ENCODE results near the gene SLC22A31. TPM values are rescaled to one million over a fixed set of nuclear protein-coding genes. Genes with fewer than 3 reads are reported as not detected.
"Not testable (repeated sequence)": the region's sequence is repeated elsewhere in the genome, so short reads cannot be mapped to it uniquely, and the experiment has no call there.

Gene SLC22A31
- total and polyA plus RNA-seq, 2 donors (not counting 3 experiments of a cell fraction or from before 2014, with no cell fraction given): 1.0 TPM; not detected in 1

DNA sequence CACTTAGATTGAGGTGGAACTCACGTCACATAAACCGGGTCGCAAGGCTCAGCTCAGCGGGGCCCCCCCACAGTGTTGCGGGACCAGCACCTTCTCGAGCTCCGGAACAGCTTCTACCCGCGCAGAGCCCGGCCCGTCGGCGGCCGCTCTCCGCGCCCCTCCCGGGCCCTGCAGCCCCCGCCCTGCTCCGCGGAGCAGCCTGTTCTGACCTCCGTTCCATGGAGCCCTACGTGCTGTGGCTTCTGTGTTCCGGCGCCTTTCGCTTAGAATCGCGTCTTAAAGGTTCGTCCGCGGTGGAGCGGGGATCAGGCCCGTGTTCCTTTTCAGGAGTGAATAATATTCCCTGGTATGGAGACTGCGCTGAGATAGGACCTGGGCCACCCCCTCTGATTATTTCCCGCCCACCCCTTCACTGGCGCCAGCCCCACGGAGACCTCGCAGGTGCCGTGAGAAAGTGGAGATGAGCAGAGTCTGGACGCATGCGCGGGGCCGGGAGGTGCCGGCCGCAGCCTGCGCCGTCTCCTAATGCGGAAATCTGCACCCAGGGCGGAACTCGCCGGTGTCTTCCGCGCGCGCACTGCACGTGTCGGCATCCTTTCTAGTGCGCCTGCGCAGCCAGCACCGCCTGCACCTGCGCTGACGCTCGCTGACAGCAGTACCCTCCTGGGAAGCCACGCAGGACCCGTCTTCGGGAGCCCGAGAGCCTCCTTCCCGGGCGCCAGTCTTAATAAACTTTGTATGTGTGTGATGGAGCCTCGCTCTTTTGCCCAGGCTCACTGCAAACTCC, 48.1 kb upstream of the SLC22A31 start:
- H3K9me3 ChIP-seq (replicated peaks; ENCODE audit: control insufficient read depth, insufficient read depth, low read length): no peaks in the 10 kb centered on the region
- no peaks in the 10 kb centered on the region for H4K20me1 ChIP-seq (replicated peaks; ENCODE audit: control insufficient read depth, extremely low read depth, insufficient read depth, low read length)
- CTCF ChIA-PET: interaction anchor here (1.2 to 1.3 kb wide), 2 partner anchors 31 to 260 kb away, joined by 3 read pairs; partner anchors contain the start of genes SPG7 and ZNF778
- no peak overlapping the region for H3K27ac ChIP-seq (ENCODE audit: insufficient read depth, low read depth, low read length)
- dilution Hi-C loops (cut with MboI; ENCODE audit: extremely low pct_ligation_motif_present, low sequenced_read_pairs) (no loop called here), intact Hi-C loops (cut with micrococcal nuclease) (no loop called here)
- peak overlapping the region; percentile 68 for H2AFZ ChIP-seq (ENCODE audit: low read depth, low read length)
- H3K79me2 ChIP-seq (ENCODE audit: control insufficient read depth, insufficient read depth, low read length): no peaks in the 10 kb centered on the region
- no peak for TF ChIP-seq POLR2AphosphoS5 (IDR thresholded peaks at IDR 0.05; ENCODE audit: insufficient read depth, low read depth, low read length)
- no peak for TF ChIP-seq MAX (IDR thresholded peaks at IDR 0.05; ENCODE audit: insufficient read depth, insufficient read length)
- no peak for TF ChIP-seq CTCF (IDR thresholded peaks at IDR 0.05; ENCODE audit: extremely low read depth in 1 of 2, insufficient read depth in 1 of 2, low read depth in 1 of 2, low read length in 2 of 2)
- TF ChIP-seq FOS (IDR thresholded peaks at IDR 0.05; ENCODE audit: borderline replicate concordance, insufficient read depth, low read length): no peak
- TF ChIP-seq POLR2A (IDR thresholded peaks at IDR 0.05; ENCODE audit: low read depth, low read length): no peak
- TF ChIP-seq JUN (IDR thresholded peaks at IDR 0.05; ENCODE audit: borderline replicate concordance, insufficient read depth, insufficient read length, low read depth): no peak
- TF ChIP-seq MYC (IDR thresholded peaks at IDR 0.05; ENCODE audit: low read depth, low read length): no peak
- TF ChIP-seq GATA2 (IDR thresholded peaks at IDR 0.05; ENCODE audit: insufficient read depth, insufficient read length, low read depth, low read length): no peak
- no peak for TF ChIP-seq EZH2 (IDR thresholded peaks at IDR 0.05; ENCODE audit: borderline replicate concordance, low read depth, low read length, severe bottlenecking)
- DNase-seq (ENCODE audit: low read depth, low spot score) (no peak), FAIRE-seq (no peak)
- no peaks in the 10 kb centered on the region for H3K9me1 ChIP-seq (replicated peaks; ENCODE audit: control insufficient read depth, extremely low read depth, insufficient read depth, low read length)
- H3K36me3 ChIP-seq (ENCODE audit: control insufficient read depth in 2 of 2, extremely low read depth in 1 of 2, insufficient read depth in 2 of 2, low read length in 2 of 2): no peaks in the 10 kb centered on the region
- no peak overlapping the region for H3K4me3 ChIP-seq (replicated peaks in 1 of 3; ENCODE audit: insufficient read depth in 1 of 3, low read depth in 1 of 3, low read length in 3 of 3)
- BruUV-seq (replicated peaks): no TSS peak
- no peak overlapping the region for H3K9ac ChIP-seq (replicated peaks; ENCODE audit: extremely low read depth, insufficient read depth, low read length)
- POLR2A ChIA-PET: no interaction called here
- H3K4me1 ChIP-seq (ENCODE audit: control insufficient read depth, extremely low read depth, insufficient read depth, low read length): no peaks in the 10 kb centered on the region
- H3K27me3 ChIP-seq (ENCODE audit: control insufficient read depth in 2 of 2, insufficient read depth in 2 of 2, low read length in 2 of 2): no peaks in the 10 kb centered on the region
- H3K4me2 ChIP-seq (ENCODE audit: insufficient read depth, low read length): no peak overlapping the region

DNA sequence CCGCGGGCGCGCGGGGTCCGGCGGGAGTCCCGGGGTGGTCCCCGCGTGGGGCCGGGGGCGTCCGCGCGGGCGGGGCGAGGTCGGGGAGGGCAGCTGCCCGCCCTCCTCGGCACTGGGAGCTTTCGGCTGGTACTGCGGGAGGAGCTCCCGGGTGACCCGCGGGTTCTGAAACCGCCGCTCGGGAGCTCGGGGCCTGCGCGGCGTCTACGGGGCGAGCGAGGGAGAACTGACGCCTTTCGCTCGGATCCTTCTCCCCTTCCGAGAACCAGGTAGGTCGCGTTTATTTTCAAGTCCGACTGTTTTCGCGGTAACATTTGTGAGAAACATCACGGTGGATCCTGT, 47.4 kb upstream of the SLC22A31 start:
- H4K20me1 ChIP-seq (replicated peaks; ENCODE audit: control insufficient read depth, extremely low read depth, insufficient read depth, low read length); POLR2A ChIA-PET; H3K79me2 ChIP-seq (ENCODE audit: control insufficient read depth, insufficient read depth, low read length); H3K4me1 ChIP-seq (ENCODE audit: control insufficient read depth, extremely low read depth, insufficient read depth, low read length); H3K9me3 ChIP-seq (replicated peaks; ENCODE audit: control insufficient read depth, insufficient read depth, low read length); H3K27me3 ChIP-seq (ENCODE audit: control insufficient read depth in 2 of 2, insufficient read depth in 2 of 2, low read length in 2 of 2); intact Hi-C loops (cut with micrococcal nuclease); H3K36me3 ChIP-seq (ENCODE audit: control insufficient read depth in 2 of 2, extremely low read depth in 1 of 2, insufficient read depth in 2 of 2, low read length in 2 of 2); H3K27ac ChIP-seq (ENCODE audit: insufficient read depth, low read depth, low read length); H3K9me1 ChIP-seq (replicated peaks; ENCODE audit: control insufficient read depth, extremely low read depth, insufficient read depth, low read length); H3K9ac ChIP-seq (replicated peaks; ENCODE audit: extremely low read depth, insufficient read depth, low read length); dilution Hi-C loops (cut with MboI; ENCODE audit: extremely low pct_ligation_motif_present, low sequenced_read_pairs); BruUV-seq (replicated peaks); DNase-seq (ENCODE audit: low read depth, low spot score): not testable (repeated sequence)
- Histone ChIP-seq H3K4me2 (ENCODE audit: insufficient read depth, low read length) (peak overlapping the region; percentile 36), H3K4me3 (replicated peaks in 1 of 3; ENCODE audit: insufficient read depth in 1 of 3, low read depth in 1 of 3, low read length in 3 of 3) (peak overlapping the region in 1 of 3 experiments; percentile 45), H2AFZ (ENCODE audit: low read depth, low read length) (peak overlapping the region; percentile 68)
- CTCF ChIA-PET: interaction anchor here (0.6 to 1.4 kb wide), 9 partner anchors 10 to 261 kb away, joined by 3 to 5 read pairs (median 3); partner anchors contain the start of genes SPG7 and ZNF778
- peak; percentile 54 for FAIRE-seq

Measured in endothelial cell of umbilical vein (primary cell).